ENCODE data around the gene PPP4R4.

PPP4R4 gene

DNA sequence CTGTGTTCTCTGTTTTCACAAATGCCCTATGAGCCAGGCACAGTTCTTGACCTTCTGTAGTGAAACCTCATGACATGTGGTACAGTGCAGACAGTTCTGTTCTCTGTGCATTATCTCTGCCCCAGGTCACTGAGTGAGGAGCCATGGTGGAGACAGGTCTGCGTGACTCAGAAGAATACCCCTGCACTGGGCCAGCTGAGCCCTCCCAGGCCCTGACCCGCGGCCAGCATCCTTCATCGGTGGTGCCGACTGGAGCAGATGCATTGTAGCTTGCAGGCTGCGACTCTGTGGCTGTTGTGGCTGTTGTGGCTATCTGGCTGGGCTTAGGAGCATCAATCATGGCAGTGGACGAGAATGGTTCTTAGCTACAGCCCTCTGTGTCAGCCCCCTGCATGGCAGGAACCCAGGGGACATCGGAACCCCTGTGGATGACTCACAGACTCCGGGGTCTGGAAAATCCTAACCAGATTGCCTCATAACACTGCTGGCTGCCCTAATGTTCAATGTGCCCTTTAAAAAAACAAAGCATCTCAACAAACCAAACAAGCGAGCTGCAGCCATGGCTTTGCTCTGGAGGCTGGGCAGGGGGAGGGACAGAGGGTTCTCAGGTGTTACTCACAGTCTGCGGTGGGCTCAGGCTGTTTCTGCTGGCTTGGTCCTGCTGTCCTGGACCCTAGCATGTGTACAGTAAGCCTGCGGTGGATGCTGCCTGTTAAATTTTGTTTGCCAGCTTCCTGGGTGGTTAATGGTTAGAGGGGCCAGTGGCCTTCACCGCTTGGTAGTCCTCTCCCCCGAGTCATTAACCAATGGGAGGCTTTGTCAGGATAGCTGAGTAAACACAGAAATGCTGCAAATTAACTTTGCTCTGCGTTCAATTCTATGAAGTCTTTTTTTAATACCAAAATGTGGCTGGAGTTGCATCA lies 148.8 kb downstream of the PPP4R4 start, which contains the start of gene SERPINA6:
TSS of gene SERPINA6 (minus strand) at position 689 of the 923 bp plus-strand sequence. CDS start 8,688 bp downstream, outside the sequence.
- Histone ChIP-seq H3K27ac (ENCODE audit: insufficient read depth in 1 of 2, low read depth in 1 of 2, low read length in 2 of 2, poor library complexity in 1 of 2, severe bottlenecking in 2 of 2) (no peak within 1 kb of the TSS), H3K9me3 (ENCODE audit: control extremely low read depth in 1 of 5, control insufficient read depth in 4 of 5, insufficient read depth in 2 of 5, low read depth in 1 of 5, low read length in 4 of 5) (peaks cover 0 to 5% (median 0%) of the 10 kb centered on the region in 5 experiments), H3K4me3 (ENCODE audit: control insufficient read depth in 1 of 7, extremely low read depth in 1 of 7, insufficient read depth in 4 of 7, low read depth in 2 of 7, low read length in 6 of 7) (no peak within 1 kb of the TSS), H3K4me1 (ENCODE audit: control extremely low read depth in 1 of 4, control insufficient read depth in 4 of 4, insufficient read depth in 4 of 4, low read length in 3 of 4) (no peaks in the 10 kb centered on the region), H3K27me3 (replicated peaks in 2 of 5; ENCODE audit: control insufficient read depth in 4 of 5, insufficient read depth in 5 of 5, low read length in 4 of 5) (peaks cover 0 to 4% (median 2%) of the 10 kb centered on the region in 5 experiments), H3K36me3 (ENCODE audit: control insufficient read depth in 4 of 4, insufficient read depth in 4 of 4, low read length in 3 of 4) (no peaks in the 10 kb centered on the region)
- ChIA-PET CTCF (no interaction called here), POLR2A (no interaction called here)
- WGBS (ENCODE audit: insufficient coverage): 80% methylated on average over 12 of the region's 15 CpGs
- no peak for DNase-seq

DNA sequence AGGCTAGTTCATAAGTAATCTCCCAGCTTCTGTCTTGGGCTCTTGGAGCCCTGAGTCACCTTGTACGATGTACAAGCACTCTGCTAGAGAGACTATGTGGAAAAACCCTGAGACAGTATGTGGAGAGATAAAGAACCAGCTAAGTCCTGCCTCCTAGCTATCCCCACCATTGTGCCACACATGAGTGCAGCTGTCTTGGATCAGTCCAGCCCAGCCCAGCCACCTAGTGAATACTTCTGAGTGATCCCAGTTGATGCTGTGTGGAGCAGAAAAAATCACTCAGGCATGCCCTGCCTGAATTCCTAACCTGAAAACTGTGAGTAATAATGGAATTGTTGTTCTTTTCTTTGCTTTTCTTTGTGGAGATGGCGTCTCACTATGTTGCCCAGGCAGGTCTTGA lies 154.1 kb downstream of the PPP4R4 start:
- WGBS (ENCODE audit: insufficient coverage): no CpG with 5 or more reads among the region's 2 CpGs
- no peak for DNase-seq
- ChIA-PET CTCF (no interaction called here), POLR2A (no interaction called here)
- Histone ChIP-seq H3K4me1 (ENCODE audit: control extremely low read depth in 1 of 4, control insufficient read depth in 4 of 4, insufficient read depth in 4 of 4, low read length in 3 of 4) (no peaks in the 10 kb centered on the region), H3K4me3 (ENCODE audit: control insufficient read depth in 1 of 7, extremely low read depth in 1 of 7, insufficient read depth in 4 of 7, low read depth in 2 of 7, low read length in 6 of 7) (no peak overlapping the region), H3K9me3 (ENCODE audit: control extremely low read depth in 1 of 5, control insufficient read depth in 4 of 5, insufficient read depth in 2 of 5, low read depth in 1 of 5, low read length in 4 of 5) (peaks cover 0 to 5% (median 0%) of the 10 kb centered on the region in 5 experiments), H3K27ac (ENCODE audit: insufficient read depth in 1 of 2, low read depth in 1 of 2, low read length in 2 of 2, poor library complexity in 1 of 2, severe bottlenecking in 2 of 2) (no peak overlapping the region), H3K36me3 (ENCODE audit: control insufficient read depth in 4 of 4, insufficient read depth in 4 of 4, low read length in 3 of 4) (no peaks in the 10 kb centered on the region), H3K27me3 (replicated peaks in 2 of 5; ENCODE audit: control insufficient read depth in 4 of 5, insufficient read depth in 5 of 5, low read length in 4 of 5) (peaks cover 0 to 3% (median 0%) of the 10 kb centered on the region in 5 experiments)

Data from common myeloid progenitor, CD34-positive (primary cell).